ENCODE results near the gene SUGCT. TPM values are rescaled to one million over a fixed set of nuclear protein-coding genes. Genes with fewer than 3 reads are reported as not detected.

Gene SUGCT
- total RNA-seq, 2 experiments from 2014 or later = 2.3 to 2.9 TPM

DNA sequence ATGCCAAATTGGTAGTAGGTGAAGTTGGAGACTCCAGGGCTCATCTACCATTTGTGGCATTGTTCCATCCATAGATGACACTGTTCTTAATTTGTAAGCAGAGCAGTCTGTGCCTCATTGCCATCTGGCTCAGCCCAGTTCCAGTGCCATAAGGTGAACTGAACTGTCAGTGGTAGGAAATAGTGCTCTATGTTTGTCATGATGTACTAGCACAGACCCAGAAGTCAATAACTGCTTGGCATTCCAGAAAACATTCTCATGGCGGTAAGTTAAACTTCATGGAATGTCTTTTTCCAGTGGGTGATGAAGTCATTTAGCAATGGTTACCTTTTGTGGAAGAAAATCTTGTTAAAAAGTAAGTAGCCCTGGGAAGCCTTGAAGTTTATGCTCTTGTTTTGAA, 302.7 kb downstream of the SUGCT start:
- no peak overlapping the region for H3K4me3 Mint-ChIP-seq
- no peak overlapping the region for H3K27ac Mint-ChIP-seq
- no peak for DNase-seq
- H3K27me3 Mint-ChIP-seq = no peaks in the 10 kb centered on the region
- H3K4me1 Mint-ChIP-seq = no peaks in the 10 kb centered on the region
- H3K36me3 Mint-ChIP-seq = peaks cover 8% of the 10 kb centered on the region
- peaks cover 16% of the 10 kb centered on the region for H3K9me3 Mint-ChIP-seq

- H3K36me3 Mint-ChIP-seq = peaks cover 4% of the 10 kb centered on the region
- no peak overlapping the region for H3K4me3 Mint-ChIP-seq
- no peak for DNase-seq
- no peak overlapping the region for H3K27ac Mint-ChIP-seq
- no peaks in the 10 kb centered on the region for H3K27me3 Mint-ChIP-seq
- no peaks in the 10 kb centered on the region for H3K4me1 Mint-ChIP-seq
- peaks cover 12% of the 10 kb centered on the region for H3K9me3 Mint-ChIP-seq
Observed at GRCh38 chr7:40437936-40438634, 303.3 kb downstream of the SUGCT start.

DNA sequence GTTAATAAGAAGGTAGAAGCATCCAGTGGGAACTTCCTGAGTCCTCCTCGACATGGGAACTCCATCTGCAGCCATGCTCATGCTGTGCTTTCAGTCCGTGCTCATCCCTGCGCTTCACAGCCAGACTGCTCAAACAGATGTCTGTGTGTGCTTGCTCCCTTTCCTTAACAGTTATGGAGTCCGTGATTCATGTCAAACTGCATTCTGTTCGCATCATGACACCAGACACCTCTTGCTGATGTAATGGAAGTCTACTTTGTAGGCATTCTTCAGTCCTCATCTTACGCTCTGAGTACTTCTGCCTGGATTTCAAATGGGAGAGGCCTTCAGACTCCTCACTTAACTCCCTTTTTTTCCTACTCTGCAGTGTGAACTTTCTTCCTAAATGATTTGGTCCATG, 304.9 kb downstream of the SUGCT start:
- no peaks in the 10 kb centered on the region for H3K4me1 Mint-ChIP-seq
- no peak for DNase-seq
- H3K27me3 Mint-ChIP-seq = no peaks in the 10 kb centered on the region
- H3K9me3 Mint-ChIP-seq = peaks cover 17% of the 10 kb centered on the region
- H3K4me3 Mint-ChIP-seq = no peak overlapping the region
- H3K27ac Mint-ChIP-seq = no peak overlapping the region
- peaks cover 4% of the 10 kb centered on the region for H3K36me3 Mint-ChIP-seq

DNA sequence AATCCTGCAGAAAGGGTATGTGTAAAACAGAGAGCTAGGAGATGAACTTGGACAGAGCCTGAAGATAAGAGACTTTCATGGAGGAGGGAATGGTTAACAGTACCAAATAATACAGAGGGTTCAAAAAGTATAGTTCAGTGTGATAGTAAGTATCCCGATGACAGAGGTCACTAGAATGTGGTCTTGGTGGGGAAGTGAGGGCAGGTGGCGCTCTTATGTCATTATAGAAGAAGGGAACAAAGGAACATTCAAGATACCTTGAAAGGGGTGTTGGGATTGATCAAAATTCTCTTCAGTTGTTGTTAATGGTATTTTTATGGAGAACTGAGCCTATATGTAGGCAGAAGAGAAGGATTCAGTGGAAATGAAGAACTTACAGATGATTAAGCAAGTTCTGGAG, 312.5 kb downstream of the SUGCT start:
- H3K4me3 Mint-ChIP-seq = no peak overlapping the region

DNA sequence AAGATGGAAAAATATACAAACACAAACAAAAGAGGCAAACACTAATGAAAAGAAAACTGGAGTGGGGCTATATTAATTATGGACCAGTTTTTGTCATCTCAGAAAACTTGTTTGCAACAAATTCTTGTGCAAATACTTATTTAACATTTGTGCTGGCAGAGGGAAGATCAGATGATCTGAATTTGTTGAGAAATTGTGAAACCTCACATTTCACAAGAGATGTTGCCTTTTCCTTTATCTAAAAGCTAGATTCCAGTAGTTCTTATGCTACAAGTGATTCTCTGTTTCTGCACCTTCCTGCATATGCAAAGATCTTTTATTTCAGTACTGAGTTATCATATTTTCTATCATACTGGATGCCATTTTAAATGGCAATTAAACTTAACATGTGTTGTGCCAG, 320.7 kb downstream of the SUGCT start:
- Mint-ChIP-seq H3K27me3 (no peaks in the 10 kb centered on the region), H3K27ac (no peak overlapping the region), H3K9me3 (no peaks in the 10 kb centered on the region), H3K4me3 (no peak overlapping the region), H3K4me1 (no peaks in the 10 kb centered on the region), H3K36me3 (no peaks in the 10 kb centered on the region)
- DNase-seq = no peak

More for the DNA sequence above, 312.5 kb downstream of the SUGCT start:
- H3K27me3 Mint-ChIP-seq = no peaks in the 10 kb centered on the region
- H3K9me3 Mint-ChIP-seq = peaks cover 5% of the 10 kb centered on the region
- H3K36me3 Mint-ChIP-seq = peaks cover 1% of the 10 kb centered on the region
- no peaks in the 10 kb centered on the region for H3K4me1 Mint-ChIP-seq
- no peak overlapping the region for H3K27ac Mint-ChIP-seq
- no peak for DNase-seq

GRCh38 chr7:40457776-40458480, 323.1 kb downstream of the SUGCT start:
- Mint-ChIP-seq H3K9me3 (no peaks in the 10 kb centered on the region), H3K36me3 (no peaks in the 10 kb centered on the region), H3K27me3 (no peaks in the 10 kb centered on the region), H3K4me3 (no peak overlapping the region), H3K4me1 (no peaks in the 10 kb centered on the region), H3K27ac (no peak overlapping the region)
- no peak for DNase-seq

- Mint-ChIP-seq H3K27me3 (no peaks in the 10 kb centered on the region), H3K4me1 (no peaks in the 10 kb centered on the region), H3K9me3 (no peaks in the 10 kb centered on the region), H3K27ac (no peak overlapping the region), H3K4me3 (no peak overlapping the region), H3K36me3 (no peaks in the 10 kb centered on the region)
- no peak for DNase-seq
Observed at GRCh38 chr7:40463446-40463845, 328.6 kb downstream of the SUGCT start.

DNA sequence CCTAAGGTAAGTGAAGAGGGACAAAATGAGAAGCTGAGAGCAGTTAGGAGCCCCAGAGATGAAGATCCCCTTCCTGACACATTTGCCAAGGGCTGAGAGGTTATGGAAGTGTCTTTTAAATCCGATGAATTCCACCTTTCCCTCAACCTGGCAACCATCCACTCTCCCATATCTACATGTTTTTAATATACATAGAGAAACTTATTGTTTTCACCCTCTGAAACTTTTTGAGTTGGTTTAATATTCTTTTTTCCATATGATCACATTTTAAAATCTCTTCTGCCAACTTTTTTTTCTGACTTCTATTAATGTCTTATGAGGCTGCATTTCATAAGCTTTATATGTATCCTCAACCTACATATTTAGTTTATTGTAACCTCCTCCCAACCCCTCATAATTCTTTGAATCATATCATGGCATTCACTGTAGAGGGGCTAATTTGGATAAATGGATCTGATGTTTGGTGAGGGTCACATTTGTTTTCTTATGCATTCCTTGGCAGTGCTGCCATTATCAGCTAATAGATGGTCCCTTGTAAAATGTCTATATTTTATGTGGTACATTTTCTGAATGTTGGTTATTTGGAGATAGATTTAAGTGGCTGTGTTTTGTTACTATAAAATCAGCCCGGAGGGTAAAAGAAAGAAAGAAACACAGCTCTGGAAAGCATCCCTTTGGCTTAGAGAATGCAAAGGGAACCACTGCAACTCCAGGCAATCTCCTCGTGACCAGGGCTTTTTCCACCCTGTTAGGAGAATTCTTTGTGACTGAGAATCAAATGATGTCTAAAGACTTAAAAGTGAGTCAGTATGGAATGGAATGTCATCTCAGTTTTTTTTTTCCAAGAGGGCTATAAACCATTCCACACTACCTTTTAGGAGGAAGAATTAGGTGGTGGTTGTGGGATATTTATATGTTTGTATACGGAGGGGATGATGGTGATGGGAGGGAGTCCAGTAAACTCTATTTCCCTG, 334.4 kb downstream of the SUGCT start:
- no peak overlapping the region for H3K4me3 Mint-ChIP-seq
- no peaks in the 10 kb centered on the region for H3K9me3 Mint-ChIP-seq
- no peaks in the 10 kb centered on the region for H3K36me3 Mint-ChIP-seq
- no peak overlapping the region for H3K27ac Mint-ChIP-seq
- peaks cover 4% of the 10 kb centered on the region for H3K27me3 Mint-ChIP-seq
- DNase-seq = no peak
- no peaks in the 10 kb centered on the region for H3K4me1 Mint-ChIP-seq

- Mint-ChIP-seq H3K27ac (no peak overlapping the region), H3K4me1 (peaks cover 5% of the 10 kb centered on the region), H3K36me3 (no peaks in the 10 kb centered on the region), H3K9me3 (no peaks in the 10 kb centered on the region), H3K27me3 (peaks cover 4% of the 10 kb centered on the region), H3K4me3 (no peak overlapping the region)
- DNase-seq = no peak
Observed at GRCh38 chr7:40470091-40470592, 335.3 kb downstream of the SUGCT start.

DNA sequence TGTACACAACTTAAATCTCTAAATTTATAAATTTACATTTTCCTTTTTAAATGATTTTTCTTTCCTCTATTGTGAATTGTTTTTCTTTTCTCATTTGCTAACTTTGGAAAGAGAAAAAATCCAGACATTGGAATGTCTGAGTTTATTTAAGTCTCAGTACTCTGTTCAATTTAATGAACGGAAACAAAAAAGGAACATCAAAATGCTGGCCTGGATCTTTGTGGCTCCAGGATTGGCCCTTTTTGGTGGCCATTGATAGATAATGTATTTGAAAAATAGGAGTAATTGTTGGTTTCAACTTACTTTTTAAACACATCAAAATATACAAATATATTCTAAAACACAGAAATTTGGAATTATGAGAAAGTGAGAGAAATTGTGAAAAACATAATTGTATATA, 336.0 kb downstream of the SUGCT start:
- Mint-ChIP-seq H3K27me3 (peaks cover 4% of the 10 kb centered on the region), H3K4me3 (no peak overlapping the region), H3K4me1 (peaks cover 11% of the 10 kb centered on the region), H3K36me3 (no peaks in the 10 kb centered on the region), H3K27ac (no peak overlapping the region), H3K9me3 (no peaks in the 10 kb centered on the region)
- DNase-seq = no peak

GRCh38 chr7:40471891-40472290, 337.1 kb downstream of the SUGCT start:
- H3K36me3 Mint-ChIP-seq = no peaks in the 10 kb centered on the region
- peaks cover 4% of the 10 kb centered on the region for H3K27me3 Mint-ChIP-seq
- H3K27ac Mint-ChIP-seq = no peak overlapping the region
- H3K4me1 Mint-ChIP-seq = peaks cover 15% of the 10 kb centered on the region
- no peak for DNase-seq
- H3K9me3 Mint-ChIP-seq = no peaks in the 10 kb centered on the region
- no peak overlapping the region for H3K4me3 Mint-ChIP-seq

DNA sequence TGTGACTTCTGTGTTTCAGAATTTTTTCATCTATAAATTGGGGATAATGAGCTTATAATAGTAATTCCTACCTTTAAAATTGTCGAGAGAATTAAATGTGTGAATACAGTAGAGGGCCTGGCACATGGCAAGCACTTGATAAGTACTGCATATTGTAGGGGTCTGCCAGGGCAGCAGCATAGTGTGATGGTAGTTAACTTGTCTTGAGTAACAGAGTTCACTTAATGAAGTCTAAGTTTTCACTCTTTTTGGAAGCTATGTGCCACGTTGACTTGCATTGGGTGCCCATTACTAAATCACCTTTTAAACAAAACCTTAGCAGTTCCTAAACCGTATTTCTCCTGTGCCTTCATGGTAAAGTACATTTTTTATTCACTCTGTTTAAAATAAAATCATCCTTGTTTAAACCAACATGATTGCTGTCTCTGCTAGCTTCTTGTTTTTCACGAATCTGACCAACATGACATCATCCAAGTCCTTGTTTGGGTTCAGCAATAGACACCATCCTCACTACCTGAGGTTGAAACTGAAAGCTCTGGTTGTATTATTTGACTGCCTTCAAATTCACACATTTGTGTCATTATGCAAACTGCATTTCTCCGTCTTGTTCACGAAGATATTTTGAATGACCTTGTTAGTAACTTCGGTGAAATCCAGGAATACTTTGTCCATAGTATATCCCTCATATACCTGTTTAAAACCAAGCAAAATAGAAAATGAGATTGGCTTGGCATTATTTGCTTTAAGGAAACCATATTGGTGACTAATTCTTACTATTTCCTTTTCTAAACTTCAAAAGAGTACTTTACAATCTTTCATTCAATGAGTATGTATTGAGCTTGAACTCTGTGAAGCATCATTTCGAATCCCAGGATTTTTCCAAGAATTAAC, 340.2 kb downstream of the SUGCT start:
- DNase-seq = no peak
- Mint-ChIP-seq H3K36me3 (no peaks in the 10 kb centered on the region), H3K27ac (no peak overlapping the region), H3K4me1 (peaks cover 15% of the 10 kb centered on the region), H3K9me3 (no peaks in the 10 kb centered on the region), H3K4me3 (no peak overlapping the region), H3K27me3 (peaks cover 4% of the 10 kb centered on the region)

GRCh38 chr7:40475681-40475982, 340.8 kb downstream of the SUGCT start:
- DNase-seq = no peak
- H3K27me3 Mint-ChIP-seq = no peaks in the 10 kb centered on the region
- H3K9me3 Mint-ChIP-seq = no peaks in the 10 kb centered on the region
- no peak overlapping the region for H3K4me3 Mint-ChIP-seq
- H3K36me3 Mint-ChIP-seq = no peaks in the 10 kb centered on the region
- H3K27ac Mint-ChIP-seq = no peak overlapping the region
- H3K4me1 Mint-ChIP-seq = peaks cover 15% of the 10 kb centered on the region

DNA sequence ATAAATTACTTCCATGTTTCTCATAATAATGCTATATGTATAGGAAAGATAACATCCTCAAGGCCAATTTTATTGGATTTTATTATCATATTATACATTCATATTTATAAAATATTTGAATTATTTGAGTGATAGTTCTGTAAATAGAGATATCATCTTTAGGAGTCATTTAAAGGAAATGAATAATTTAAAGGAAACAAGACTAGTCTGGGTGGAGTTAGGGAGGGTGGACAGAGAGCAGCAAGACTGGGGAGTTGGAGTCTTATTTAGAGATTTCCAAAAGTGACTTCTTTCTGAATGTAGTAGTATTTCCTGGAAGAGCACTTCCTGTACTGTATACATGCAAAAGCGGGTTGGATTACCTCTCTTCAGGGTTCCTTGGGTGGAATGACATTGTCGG, 342.3 kb downstream of the SUGCT start:
- H3K36me3 Mint-ChIP-seq = no peaks in the 10 kb centered on the region
- no peak overlapping the region for H3K27ac Mint-ChIP-seq
- no peak overlapping the region for H3K4me3 Mint-ChIP-seq
- peaks cover 15% of the 10 kb centered on the region for H3K4me1 Mint-ChIP-seq
- H3K9me3 Mint-ChIP-seq = no peaks in the 10 kb centered on the region
- H3K27me3 Mint-ChIP-seq = no peaks in the 10 kb centered on the region
- DNase-seq = no peak
